NCI-H1694 treated with DMSO at 0.1 percent for 48 hours (cell line): ENCODE results near the gene ELFN1.

ENCODE experiments used
- DNase-seq: peaks from one replicate; lab custom pipeline; 2025; lab: John Stamatoyannopoulos, UW

ELFN1 gene

DNA sequence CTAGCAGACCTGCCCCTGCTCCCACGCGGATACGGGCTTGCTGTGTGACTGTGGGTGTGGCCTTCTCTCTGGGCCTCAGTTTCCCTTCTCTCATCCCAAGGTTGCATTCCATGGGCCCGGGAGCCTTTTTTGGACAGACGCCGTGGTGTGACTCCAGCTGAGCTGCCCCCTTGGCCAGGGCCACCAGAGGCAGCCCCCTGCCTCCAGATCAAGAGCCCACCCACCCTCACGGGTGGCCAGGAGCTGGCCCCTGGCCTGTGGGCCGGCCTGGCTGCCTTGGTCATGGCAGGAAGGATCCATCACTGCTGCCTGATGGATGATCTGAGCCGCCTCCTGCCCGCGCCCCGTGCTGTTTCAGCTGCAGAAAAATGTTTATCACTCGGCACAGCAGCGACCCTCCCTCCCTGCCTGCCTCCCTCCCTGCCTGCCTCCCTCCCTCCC, 27.8 kb upstream of the ELFN1 start:
- no peak for DNase-seq

DNA sequence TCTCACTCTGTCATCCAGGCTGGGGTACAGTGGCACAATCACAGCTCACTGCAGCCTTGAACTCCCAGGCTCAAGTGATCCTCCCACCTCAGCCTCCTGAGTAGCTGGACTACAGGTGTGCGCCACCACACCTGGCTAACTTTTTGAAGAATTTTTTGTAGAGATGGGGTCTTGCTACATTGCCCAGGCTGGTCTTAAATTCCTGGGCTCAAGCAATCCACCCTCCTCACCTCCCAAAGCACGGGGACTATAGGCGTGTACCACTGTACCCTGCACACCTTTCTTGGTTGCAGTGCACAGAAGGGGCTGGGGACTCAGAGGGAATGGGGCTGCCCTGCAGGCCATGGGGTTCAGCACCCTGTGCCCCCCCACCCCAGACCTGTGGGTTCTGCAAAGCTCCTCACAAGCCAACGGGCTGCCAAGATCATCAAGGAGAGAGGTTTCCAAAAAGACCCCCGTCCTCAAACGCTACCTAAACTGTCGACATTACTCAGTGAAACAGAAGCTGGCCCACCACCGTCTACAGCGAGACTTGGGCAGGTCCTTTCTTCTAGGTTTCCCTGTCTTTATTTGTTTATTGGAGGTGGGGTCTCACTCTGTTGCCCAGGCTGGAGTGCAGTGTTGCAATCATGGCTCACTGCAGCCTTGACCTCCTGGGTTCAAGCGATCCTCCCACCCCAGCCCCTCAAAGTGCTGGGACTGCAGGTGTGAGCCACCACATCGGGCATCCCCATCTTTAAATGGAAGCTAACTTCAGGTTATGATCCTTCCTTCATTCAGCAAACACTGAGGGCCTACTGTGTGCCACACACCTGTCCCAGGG, 26.6 kb upstream of the ELFN1 start:
- no peak for DNase-seq

- no peak for DNase-seq
Measured at GRCh38 chr7:1644341-1645070, 25.6 kb upstream of the ELFN1 start.

GRCh38 chr7:1645071-1645409, 25.0 kb upstream of the ELFN1 start:
- no peak for DNase-seq

- DNase-seq, result no peak
Measured at GRCh38 chr7:1645476-1645875, 24.6 kb upstream of the ELFN1 start.

DNA sequence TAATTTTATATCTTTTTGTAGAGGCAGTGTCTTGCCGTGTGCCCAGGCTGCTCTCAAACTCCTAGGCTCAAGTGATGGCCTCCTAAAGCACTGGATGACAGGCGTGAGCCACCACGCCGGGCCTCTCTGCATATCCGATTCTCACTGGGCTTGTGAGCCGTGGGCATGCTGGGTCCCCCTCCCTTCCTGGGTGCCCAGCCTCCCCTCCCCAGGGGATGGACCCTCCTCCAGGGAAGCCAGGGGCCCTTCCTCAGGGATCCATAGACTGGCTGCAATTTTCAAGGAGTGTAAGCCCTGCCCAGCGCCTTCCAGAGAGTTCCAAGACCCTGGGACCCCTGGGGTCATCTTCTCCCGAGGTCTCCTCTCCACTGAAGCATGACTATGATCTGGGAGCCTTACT, 23.7 kb upstream of the ELFN1 start:
- no peak for DNase-seq

DNA sequence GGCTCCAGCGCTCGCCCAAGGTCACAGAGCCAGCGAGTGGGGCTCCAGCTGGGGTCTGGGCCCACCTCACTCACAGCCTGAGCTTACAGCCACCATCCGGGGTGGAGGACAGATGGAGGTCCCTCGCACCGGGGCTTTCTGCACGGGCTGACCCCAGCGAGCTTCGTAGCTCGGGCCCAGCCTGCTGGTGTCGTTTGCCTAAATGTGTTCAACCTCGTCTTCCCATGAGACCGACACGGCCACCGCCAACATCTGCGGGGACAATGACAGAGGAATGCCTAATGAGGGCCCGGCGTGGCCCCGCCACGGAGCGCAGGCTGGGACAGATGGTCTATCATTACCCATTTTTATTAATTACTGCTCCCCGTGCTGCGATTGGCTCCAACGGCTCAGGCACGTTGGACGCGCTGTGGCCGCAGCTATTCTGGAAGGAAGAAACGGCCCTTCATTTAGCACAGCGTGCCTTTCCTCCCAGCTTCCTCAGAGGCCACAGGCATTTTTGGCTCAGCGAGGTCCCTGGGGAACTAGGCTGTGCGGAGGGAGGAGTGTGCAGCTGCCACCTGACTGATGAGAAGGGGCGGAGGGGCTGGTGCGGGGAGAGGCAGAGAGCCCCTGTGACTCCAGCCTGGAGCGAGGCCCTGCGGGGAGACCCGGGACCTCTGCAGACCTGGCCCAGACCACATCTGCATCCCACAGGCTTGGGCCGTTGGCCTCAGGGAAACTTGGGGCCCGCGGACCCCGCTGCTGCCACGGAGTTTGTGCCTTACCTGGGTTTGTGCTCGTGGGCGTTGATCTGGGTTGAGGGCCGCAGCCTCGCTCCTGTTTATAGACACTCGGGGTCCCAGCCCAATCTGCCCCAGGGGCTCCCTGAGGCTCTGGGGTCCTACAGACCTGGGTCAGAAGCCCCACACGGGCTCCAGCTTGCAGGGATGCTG, 22.9 kb upstream of the ELFN1 start:
- peak; percentile 86 for DNase-seq

DNA sequence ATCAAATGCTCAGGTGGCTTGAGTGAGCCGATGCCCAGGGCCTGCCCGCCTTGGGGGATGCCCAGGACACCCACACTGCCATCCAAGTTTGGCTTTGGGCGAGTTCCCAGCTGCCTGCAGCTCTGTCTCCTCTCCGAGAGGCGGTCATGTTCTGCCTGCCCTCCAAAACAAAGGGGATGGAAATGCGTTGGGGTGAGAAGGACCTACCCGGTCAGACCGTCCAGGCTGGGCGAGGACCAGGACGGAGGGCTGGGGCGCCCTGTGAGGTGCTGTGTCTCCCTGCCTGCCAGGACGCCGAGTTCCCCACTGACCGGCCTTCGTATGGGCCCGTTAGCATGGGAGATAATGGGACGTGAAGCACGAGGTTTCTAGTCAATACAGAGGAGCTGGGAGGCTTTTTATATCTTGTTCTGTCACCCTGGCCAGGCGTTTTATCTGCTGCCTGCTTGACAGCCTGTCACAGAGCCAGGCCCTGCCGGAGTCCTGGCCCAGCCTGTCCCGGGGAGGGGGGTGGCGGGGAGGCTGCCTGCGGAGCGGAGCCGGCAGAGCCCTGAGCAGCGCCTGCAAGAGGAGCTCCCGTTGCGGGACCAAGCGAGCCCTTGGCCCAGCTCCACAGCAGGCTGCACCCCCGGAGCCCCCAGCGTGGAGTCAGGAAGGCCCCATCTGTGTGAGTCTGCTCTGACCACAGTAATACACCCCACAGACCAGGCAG, 22.0 kb upstream of the ELFN1 start:
- DNase-seq, result peak; percentile 65

- no peak for DNase-seq
Measured at GRCh38 chr7:1649751-1650326, 20.2 kb upstream of the ELFN1 start.

GRCh38 chr7:1650363-1651030, 19.6 kb upstream of the ELFN1 start:
- DNase-seq, result no peak

DNA sequence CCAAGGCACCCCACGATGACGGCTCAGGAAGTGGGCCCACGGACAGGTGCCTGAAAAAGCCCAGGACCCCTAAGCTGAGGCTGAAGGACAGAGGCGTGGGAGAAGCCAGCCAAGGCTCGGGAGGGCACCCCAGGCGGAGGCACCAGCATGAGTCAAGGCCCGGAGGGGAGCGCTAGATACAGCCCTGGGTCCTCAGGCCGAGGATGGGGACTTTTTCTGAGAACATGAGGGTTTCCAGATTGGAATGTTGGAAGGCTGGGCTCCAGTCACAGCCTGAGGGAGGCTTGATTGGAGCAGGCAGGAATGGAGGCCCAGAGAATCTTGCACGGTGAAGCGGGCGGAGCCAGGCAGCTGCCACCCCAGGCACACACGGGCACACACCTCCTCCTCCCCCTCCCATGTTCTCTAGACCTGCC, 19.0 kb upstream of the ELFN1 start:
- DNase-seq, result no peak

DNA sequence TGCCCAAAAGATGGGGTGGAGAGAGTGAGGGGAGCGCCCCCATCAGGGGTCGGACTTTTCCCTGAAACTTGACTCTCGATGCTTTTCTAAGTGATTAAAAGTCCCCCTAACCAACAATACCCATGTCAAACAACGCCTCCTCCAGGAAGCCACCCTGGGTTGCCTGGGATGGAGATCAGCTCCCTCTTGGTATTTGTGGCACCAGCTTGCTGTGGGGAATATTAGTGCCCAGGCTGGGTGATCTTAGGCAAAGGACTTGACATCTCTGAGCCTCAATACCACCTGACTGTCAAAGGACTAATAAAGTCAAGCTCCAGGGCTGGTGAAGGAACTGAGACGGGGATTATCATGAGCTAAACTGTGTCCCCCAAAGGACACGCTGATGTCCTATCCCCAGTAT, 18.2 kb upstream of the ELFN1 start:
- DNase-seq, result no peak

- DNase-seq, result no peak
Measured at GRCh38 chr7:1653500-1653899, 16.6 kb upstream of the ELFN1 start.

DNA sequence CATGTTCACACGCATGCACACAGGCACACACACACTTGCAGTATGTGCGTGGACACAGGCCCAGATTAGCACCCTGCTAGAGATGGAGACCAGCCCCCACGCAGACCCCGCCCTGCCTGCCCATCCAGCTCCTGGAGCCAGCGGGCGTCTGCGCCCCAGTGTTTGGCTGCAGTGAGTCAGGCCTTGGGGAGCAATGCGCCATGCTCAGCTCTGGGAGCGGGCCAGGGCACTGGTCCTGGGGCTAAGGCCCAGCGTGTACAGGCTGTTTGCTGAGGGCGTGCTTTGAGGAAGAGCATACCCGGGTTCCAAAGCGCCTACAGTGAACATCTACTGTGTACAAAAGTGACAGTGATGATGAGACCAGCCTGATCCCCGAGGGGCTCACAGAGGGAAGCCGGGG, 16.0 kb upstream of the ELFN1 start:
- DNase-seq, result no peak

DNA sequence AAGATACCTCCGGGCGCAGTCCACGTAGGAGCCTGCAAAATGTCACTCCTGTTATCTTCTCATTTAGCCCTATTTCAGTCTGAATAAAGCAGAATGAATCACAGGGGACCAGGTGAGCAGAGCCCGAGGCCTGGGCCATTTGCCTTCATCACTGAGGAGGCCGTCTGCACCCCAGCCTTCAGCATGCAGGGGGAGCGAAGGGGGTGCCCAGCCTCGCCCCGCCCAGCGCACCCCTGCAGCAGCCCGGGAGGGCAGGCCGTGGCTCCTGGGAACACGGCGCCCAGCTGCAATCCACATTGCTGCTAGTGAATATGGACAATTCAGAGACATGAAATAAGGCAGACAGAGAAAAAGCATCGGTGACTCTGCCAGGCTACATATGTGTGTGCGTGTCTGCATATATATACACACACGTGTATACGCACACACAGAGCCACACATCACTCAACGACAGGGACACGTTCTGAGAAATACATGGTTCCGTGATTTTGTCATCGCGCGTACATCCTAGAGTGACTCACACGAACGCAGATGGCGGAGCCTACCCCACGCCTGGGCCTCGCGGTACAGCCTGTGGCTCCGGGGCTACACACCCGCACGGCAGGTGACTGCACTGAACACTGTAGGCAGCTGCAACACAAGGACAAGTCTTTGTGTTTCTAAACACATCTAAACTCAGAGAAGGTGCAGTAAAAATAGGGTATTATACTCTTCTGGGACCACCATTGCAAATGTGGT, 15.2 kb upstream of the ELFN1 start:
- no peak for DNase-seq

- no peak for DNase-seq
Measured at GRCh38 chr7:1659696-1660095, 10.4 kb upstream of the ELFN1 start.

DNA sequence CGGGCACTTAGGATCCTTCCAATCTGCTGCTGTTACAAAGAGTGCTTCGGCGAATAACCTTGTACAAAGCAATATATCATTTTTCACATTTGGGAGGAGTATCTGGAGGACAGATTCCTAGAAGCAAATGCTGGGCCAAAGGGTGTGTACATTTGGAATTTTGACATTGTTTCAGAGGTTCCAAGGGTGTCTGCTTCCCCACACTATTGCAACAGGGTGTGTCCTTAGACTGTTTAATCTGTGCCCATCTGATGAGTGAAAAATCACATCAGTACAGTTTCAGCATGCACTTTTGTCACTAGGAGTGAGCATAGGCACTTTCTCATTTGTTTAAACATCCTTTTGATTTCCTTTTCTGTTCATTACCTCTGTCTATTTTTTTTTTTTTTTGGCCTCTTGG, 8.6 kb upstream of the ELFN1 start:
- DNase-seq, result no peak

GRCh38 chr7:1662101-1662500, 8.0 kb upstream of the ELFN1 start:
- DNase-seq, result no peak

GRCh38 chr7:1662767-1663166, 7.3 kb upstream of the ELFN1 start:
- no peak for DNase-seq

GRCh38 chr7:1663223-1663622, 6.9 kb upstream of the ELFN1 start:
- no peak for DNase-seq
